ENCODE data around the gene SGK2. TPM values are rescaled to one million over a fixed set of nuclear protein-coding genes. Genes with fewer than 3 reads are reported as not detected.

The SGK2 gene
- total and polyA plus RNA-seq, 9 of the 15 experiments (the other 6 are each of a cell fraction or from before 2014, with no cell fraction given) = 0.07 to 0.31 (median 0.15) TPM; not detected in 2

- no peak for TF ChIP-seq HNRNPLL (IDR thresholded peaks at IDR 0.05; ENCODE audit: low read depth, low read length, poor library complexity, severe bottlenecking)
- TF ChIP-seq IRF1 (CRISPR knock-in tag; IDR thresholded peaks at IDR 0.05; ENCODE audit: borderline replicate concordance) = no peak
- TF ChIP-seq C11orf30 (IDR thresholded peaks at IDR 0.05; ENCODE audit: low read depth) = no peak
- no peak for TF ChIP-seq SPI1 (IDR thresholded peaks at IDR 0.05; ENCODE audit: borderline replicate concordance, low read depth, low read length)
- TF ChIP-seq ESRRA (IDR thresholded peaks at IDR 0.05; ENCODE audit: borderline replicate concordance, low read depth) = no peak
- peak; percentile 20 for TF ChIP-seq PHF20 (IDR thresholded peaks at IDR 0.05; ENCODE audit: partially characterized antibody)
- no peak for TF ChIP-seq ZNF75A (CRISPR knock-in tag; IDR thresholded peaks at IDR 0.05)
- TF ChIP-seq BRCA1 (IDR thresholded peaks at IDR 0.05) = no peak
- no peak for TF ChIP-seq BRCA1 (CRISPR knock-in tag; IDR thresholded peaks at IDR 0.05)
- no peak for TF ChIP-seq HNRNPK (IDR thresholded peaks at IDR 0.05; ENCODE audit: low read depth, low read length, poor library complexity, severe bottlenecking)
- TF ChIP-seq ATF6 (CRISPR knock-in tag; IDR thresholded peaks at IDR 0.05) = no peak
- TF ChIP-seq PATZ1 (CRISPR knock-in tag; IDR thresholded peaks at IDR 0.05; ENCODE audit: borderline replicate concordance) = no peak
- TF ChIP-seq SNIP1 (IDR thresholded peaks at IDR 0.05; ENCODE audit: low read depth) = no peak
- TF ChIP-seq HDAC2 (IDR thresholded peaks at IDR 0.05) = 0 out of 2 replicates have a peak, but pooled peaks have one; percentile 19
- no peak for TF ChIP-seq SMARCE1 (IDR thresholded peaks at IDR 0.05)
- TF ChIP-seq POLR3A (IDR thresholded peaks at IDR 0.05; ENCODE audit: borderline replicate concordance, extremely low read depth, insufficient read depth, insufficient read length) = no peak
- peak; percentile 88; the same call in 1 of the 2 replicates for TF ChIP-seq ZNF12 (CRISPR knock-in tag; IDR thresholded peaks at IDR 0.05)
- no peak for TF ChIP-seq CBX8 (IDR thresholded peaks at IDR 0.05; ENCODE audit: borderline replicate concordance, extremely low read depth, low read depth, low read length, poor library complexity, severe bottlenecking)
- no peak for TF ChIP-seq ZNF79 (CRISPR knock-in tag; IDR thresholded peaks at IDR 0.05; ENCODE audit: low read depth)
- TF ChIP-seq ADNP (tag; IDR thresholded peaks at IDR 0.05) = no peak
- no peak for TF ChIP-seq KLF16 (IDR thresholded peaks at IDR 0.05)
- no peak for TF ChIP-seq POLR2G (IDR thresholded peaks at IDR 0.05; ENCODE audit: low read depth, low read length)
- TF ChIP-seq TEAD4 (IDR thresholded peaks at IDR 0.05; ENCODE audit: low read length) = no peak
- no peak for TF ChIP-seq TEAD4 (CRISPR knock-in tag; IDR thresholded peaks at IDR 0.05; ENCODE audit: borderline replicate concordance)
- TF ChIP-seq ERF (CRISPR knock-in tag; IDR thresholded peaks at IDR 0.05) = no peak
Measured at GRCh38 chr20:43583133-43583864, 24.5 kb downstream of the SGK2 start (continued).

Data from K562 (cell line).